Measurements from ENCODE around the gene NOLC1.

NOLC1 gene

GRCh38 chr10:102151774-102152544, at the start of gene NOLC1:
Gene NOLC1, plus strand, starts transcription at chr10:102152389. Its CDS starts 22 bp downstream, at chr10:102152411.
- H3K4me3 ChIP-seq (ENCODE audit: control insufficient read depth, low read depth, low read length), result peak within 1 kb of the TSS; percentile 92
- TF ChIP-seq, protein P1, sequence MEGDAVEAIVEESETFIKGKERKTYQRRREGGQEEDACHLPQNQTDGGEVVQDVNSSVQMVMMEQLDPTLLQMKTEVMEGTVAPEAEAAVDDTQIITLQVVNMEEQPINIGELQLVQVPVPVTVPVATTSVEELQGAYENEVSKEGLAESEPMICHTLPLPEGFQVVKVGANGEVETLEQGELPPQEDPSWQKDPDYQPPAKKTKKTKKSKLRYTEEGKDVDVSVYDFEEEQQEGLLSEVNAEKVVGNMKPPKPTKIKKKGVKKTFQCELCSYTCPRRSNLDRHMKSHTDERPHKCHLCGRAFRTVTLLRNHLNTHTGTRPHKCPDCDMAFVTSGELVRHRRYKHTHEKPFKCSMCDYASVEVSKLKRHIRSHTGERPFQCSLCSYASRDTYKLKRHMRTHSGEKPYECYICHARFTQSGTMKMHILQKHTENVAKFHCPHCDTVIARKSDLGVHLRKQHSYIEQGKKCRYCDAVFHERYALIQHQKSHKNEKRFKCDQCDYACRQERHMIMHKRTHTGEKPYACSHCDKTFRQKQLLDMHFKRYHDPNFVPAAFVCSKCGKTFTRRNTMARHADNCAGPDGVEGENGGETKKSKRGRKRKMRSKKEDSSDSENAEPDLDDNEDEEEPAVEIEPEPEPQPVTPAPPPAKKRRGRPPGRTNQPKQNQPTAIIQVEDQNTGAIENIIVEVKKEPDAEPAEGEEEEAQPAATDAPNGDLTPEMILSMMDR (IDR thresholded peaks at IDR 0.05; ENCODE audit: control insufficient read depth, insufficient read depth, low read depth, low read length, missing control alignments), result no peak
- peak; percentile 95 for DNase-seq (ENCODE audit: low read depth)

- no peak overlapping the region for H3K4me3 ChIP-seq (ENCODE audit: control insufficient read depth, low read depth, low read length)
- no peak for DNase-seq (ENCODE audit: low read depth)
- TF ChIP-seq, protein P1 (IDR thresholded peaks at IDR 0.05; ENCODE audit: control insufficient read depth, insufficient read depth, low read depth, low read length, missing control alignments), result no peak
These were observed 49.8 kb upstream of the NOLC1 start for GRCh38 chr10:102102421-102102820.

DNA sequence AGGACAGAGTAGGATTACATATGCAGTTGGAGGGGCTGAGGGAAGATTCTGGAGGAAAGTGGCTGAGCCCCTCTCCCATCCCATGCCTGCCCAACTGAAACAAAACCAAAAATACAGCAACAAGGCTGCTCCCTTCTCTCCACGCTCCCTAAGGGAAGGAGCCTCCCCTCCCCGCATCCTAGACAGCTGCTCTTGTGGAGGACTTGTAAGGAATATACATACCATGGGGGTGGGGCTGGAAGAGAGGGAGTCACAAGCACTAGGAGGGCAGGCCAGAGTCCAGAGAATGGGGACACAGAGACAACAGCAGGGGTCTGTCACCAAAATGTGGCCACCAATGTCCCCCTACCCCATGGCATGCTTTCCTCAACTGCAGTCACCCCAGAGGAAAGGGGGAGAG, 45.2 kb upstream of the NOLC1 start:
- TF ChIP-seq, protein P1 (IDR thresholded peaks at IDR 0.05; ENCODE audit: control insufficient read depth, insufficient read depth, low read depth, low read length, missing control alignments), result no peak
- H3K4me3 ChIP-seq (ENCODE audit: control insufficient read depth, low read depth, low read length), result no peak overlapping the region
- no peak for DNase-seq (ENCODE audit: low read depth)

GRCh38 chr10:102109166-102110116, 42.7 kb upstream of the NOLC1 start:
- TF ChIP-seq, protein P1 (IDR thresholded peaks at IDR 0.05; ENCODE audit: control insufficient read depth, insufficient read depth, low read depth, low read length, missing control alignments), result no peak
- DNase-seq (ENCODE audit: low read depth), result no peak
- H3K4me3 ChIP-seq (ENCODE audit: control insufficient read depth, low read depth, low read length), result no peak overlapping the region

DNA sequence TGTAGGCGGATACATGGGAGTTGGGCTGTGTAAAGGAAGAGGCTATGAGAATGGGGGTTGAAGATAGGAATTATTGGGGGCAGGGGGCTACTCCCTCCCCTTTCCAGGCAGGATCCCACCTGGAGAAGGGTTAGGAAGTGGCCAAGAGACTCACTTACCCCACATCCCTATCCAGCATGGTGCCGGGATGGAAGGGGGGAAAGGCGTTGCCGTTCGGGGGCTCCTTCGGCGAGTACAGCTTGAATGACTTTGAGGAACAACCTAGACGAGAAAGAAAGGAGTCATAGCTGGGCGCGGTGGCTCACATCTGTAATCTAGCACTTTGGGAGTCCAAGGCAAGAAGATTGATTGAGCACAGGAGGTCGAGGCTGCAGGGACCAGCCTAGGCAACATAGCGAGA, 40.9 kb upstream of the NOLC1 start:
- DNase-seq (ENCODE audit: low read depth), result no peak
- TF ChIP-seq, protein P1 (IDR thresholded peaks at IDR 0.05; ENCODE audit: control insufficient read depth, insufficient read depth, low read depth, low read length, missing control alignments), result no peak
- no peak overlapping the region for H3K4me3 ChIP-seq (ENCODE audit: control insufficient read depth, low read depth, low read length)

GRCh38 chr10:102112210-102112817, 39.9 kb upstream of the NOLC1 start:
- no peak for DNase-seq (ENCODE audit: low read depth)
- H3K4me3 ChIP-seq (ENCODE audit: control insufficient read depth, low read depth, low read length), result no peak overlapping the region
- TF ChIP-seq, protein P1 (IDR thresholded peaks at IDR 0.05; ENCODE audit: control insufficient read depth, insufficient read depth, low read depth, low read length, missing control alignments), result peak; percentile 9

Data from AG09309 (cell line).